ENCODE measurements around the gene CYP19A1.
A peak's percentile ranks its signal among the peaks of the same experiment; 100 is the strongest.

The CYP19A1 gene

DNA sequence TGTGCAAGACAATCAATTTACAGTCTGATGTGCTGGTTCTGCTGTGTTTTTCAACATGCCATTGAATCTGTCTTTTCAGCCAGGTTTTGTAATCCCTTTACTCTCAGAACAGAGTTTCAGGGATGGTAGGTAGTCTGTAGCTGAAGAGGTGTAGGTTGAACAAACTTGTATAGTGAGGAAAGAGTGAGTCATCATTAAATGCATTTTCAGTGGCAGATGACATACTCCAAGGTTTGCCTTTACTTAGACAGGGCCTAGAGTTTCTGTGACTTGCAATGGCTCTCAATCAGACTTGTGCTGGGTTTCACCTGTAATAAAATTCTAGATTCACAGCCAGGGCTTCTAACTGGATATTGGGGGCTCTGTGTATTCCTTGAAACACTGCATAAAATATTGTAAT is 94.6 kb downstream of the CYP19A1 start:
- intact Hi-C loops (cut with DNase I), result no loop called here
- peak in 5 of 42 donors; percentile 15 to 59 (median 31) for DNase-seq

DNA sequence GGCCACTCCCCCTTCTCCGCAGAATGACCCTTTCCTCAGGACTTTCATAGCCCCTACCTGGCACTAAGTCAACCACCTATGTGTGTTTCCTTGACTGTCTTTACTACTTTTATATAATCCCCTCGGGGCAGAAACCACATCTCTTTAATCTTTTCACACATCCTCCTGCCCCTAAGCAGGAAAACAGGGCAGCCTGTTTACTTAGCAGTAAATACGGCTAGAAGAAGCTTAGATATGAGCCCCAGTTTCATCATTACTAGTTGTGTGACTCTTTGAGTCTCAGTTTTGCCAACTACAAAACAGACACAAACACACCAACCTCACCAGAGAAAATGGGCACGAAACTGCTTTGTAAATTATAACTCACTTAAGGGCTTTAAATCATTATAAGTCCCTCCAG is 98.3 kb downstream of the CYP19A1 start:
- no peak for DNase-seq

GRCh38 chr15:51237816-51238215 is 100.6 kb downstream of the CYP19A1 start:
- DNase-seq, result no peak
- intact Hi-C loops (cut with DNase I), result no loop called here

More for the DNA sequence above, 98.3 kb downstream of the CYP19A1 start:
- intact Hi-C loops (cut with DNase I), result no loop called here

GRCh38 chr15:51234176-51234927 is 104.0 kb downstream of the CYP19A1 start:
- intact Hi-C loops (cut with DNase I), result loop anchor here (5.0 kb wide), 1 partner anchor 148 kb away; no protein-coding TSS in a partner anchor
- DNase-seq, result no peak

- DNase-seq, result no peak
- intact Hi-C loops (cut with DNase I), result loop anchor here (5.0 kb wide), 1 partner anchor 150 kb away; no protein-coding TSS in a partner anchor
These were observed 105.8 kb downstream of the CYP19A1 start for GRCh38 chr15:51232581-51232980.

DNA sequence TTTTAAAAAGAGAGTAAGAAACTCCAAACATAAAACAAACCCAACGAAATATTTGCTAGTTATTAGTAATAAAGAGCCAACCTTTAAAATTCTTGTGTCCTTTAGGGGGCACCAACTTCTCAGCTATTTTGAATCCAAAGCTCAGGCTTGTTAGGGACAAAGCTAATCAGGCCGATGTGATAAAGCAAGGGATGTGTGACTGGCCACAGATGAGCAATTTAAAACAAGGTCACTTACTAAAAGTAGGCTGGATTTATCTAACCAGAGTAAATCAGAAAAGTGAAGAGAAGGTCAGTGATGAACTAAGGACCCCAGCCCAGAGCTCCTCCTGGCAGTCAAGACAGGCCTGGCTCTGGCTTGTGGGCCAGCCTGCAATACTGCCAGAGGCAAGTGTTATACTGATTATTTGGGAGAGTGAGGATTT is 108.5 kb downstream of the CYP19A1 start:
- peak in 11 of 42 donors; percentile 11 to 66 (median 27) for DNase-seq
- intact Hi-C loops (cut with DNase I), result loop anchor here (5.0 kb wide), 1 partner anchor 152 kb away; no protein-coding TSS in a partner anchor

- intact Hi-C loops (cut with DNase I), result no loop called here
- peak in 32 of 42 donors; percentile 11 to 83 (median 40) for DNase-seq
These were observed 110.3 kb downstream of the CYP19A1 start for GRCh38 chr15:51227940-51228732.

GRCh38 chr15:51226576-51227210 is 111.7 kb downstream of the CYP19A1 start:
- intact Hi-C loops (cut with DNase I), result no loop called here
- no peak for DNase-seq

GRCh38 chr15:51224428-51224827 is 114.0 kb downstream of the CYP19A1 start:
- DNase-seq, result no peak
- intact Hi-C loops (cut with DNase I), result no loop called here

DNA sequence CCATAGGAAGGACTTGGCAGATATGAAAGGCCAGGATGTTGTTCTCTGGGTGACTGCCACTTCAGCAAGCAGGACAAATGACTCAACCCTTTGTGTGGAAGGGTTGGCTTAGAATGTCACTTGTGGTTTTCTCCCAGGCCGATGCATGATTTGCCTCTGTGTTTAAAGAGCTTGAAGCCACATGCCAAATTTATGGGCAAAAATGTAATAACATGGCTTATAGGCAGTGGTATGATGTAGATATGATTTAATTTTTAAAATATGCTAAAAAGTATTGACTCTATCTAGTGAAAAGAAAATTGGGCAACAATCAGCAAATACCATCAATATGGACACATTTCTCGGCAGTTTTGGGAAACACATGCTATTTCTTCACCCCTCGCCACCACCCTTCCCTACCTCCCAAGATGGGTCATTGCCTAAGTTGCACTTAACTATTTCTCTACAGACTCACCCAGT is 114.6 kb downstream of the CYP19A1 start:
- intact Hi-C loops (cut with DNase I), result no loop called here
- DNase-seq, result peak in 10 of 42 donors; percentile 5 to 51 (median 30)

- DNase-seq, result no peak
- intact Hi-C loops (cut with DNase I), result no loop called here
These were observed 120.0 kb downstream of the CYP19A1 start for GRCh38 chr15:51218299-51218938.

DNA sequence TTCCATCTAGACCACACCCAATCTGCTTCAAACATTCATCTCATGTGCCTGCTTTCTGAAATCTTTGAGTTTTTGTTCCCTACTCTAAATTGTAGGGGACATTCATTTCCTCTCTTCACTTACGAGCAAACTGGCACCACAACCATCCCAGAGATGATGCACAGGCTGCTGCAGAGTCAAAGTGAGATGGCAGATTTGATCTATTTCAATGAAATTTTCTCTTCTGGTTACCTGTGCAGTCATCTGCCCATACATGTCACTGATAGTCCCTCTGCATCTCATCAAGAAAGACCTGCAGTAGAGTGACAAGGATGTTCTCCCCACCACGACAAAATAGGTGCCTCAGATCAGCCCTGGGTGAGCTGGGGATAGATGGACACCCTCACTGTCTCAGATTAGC is 125.5 kb downstream of the CYP19A1 start:
- intact Hi-C loops (cut with DNase I), result no loop called here
- no peak for DNase-seq

DNA sequence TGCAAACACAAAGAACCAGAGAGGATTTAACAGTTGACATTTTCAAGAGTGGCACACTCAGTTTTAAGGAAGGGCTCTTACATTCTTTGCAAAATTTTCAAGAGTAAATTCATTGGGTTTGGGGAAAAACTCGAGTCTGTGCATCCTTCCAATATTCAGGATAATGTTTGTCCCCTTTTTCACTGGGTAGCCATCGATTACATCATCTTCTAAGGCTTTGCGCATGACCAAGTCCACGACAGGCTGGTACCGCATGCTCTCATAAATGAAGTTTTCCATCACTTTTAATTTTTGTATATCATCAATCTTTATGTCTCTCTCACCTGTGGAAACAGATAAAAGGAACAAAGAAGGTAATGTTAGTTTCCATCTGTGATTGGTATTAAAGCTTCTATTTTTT is 126.2 kb downstream of the CYP19A1 start:
- DNase-seq, result no peak
- intact Hi-C loops (cut with DNase I), result no loop called here

GRCh38 chr15:51205050-51205975 is 133.1 kb downstream of the CYP19A1 start:
- DNase-seq, result no peak
- intact Hi-C loops (cut with DNase I), result no loop called here

GRCh38 chr15:51203797-51204196 is 134.6 kb downstream of the CYP19A1 start:
- intact Hi-C loops (cut with DNase I), result no loop called here
- no peak for DNase-seq

- DNase-seq, result no peak
- intact Hi-C loops (cut with DNase I), result no loop called here
These were observed 135.6 kb downstream of the CYP19A1 start for GRCh38 chr15:51202783-51203182.

DNA sequence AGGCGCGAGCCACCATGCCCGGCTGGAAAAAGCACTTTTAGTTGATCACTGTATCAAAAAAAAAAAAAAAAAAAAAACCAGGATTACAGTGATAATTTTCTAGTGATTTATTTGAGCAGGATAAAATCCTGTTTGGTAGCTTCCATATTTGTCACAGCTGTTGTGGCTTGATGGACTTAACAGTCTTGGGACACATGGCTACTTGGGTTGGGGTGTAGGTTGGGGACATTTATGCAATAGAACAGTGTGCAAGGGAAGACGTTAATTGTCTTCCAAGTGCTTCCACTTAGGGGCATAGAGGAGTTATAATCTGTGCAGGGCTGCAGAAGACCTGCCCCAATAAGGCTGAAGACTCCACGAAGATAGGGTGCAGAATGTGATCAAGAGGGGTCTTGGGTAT is 136.8 kb downstream of the CYP19A1 start:
- intact Hi-C loops (cut with DNase I), result no loop called here
- no peak for DNase-seq

GRCh38 chr15:51200792-51201191 is 137.6 kb downstream of the CYP19A1 start:
- intact Hi-C loops (cut with DNase I), result no loop called here
- DNase-seq, result no peak

Measured in head of caudate nucleus (tissue), 42 donors.